Choroid plexus epithelial cell (primary cell): ENCODE measurements around the gene PLXNA3.

Source experiments
- DNase-seq: peaks from one replicate; pipeline ENCODE4 v3.0.0-alpha.2; 2010; ENCODE audit warnings: low read depth
- H3K4me3 ChIP-seq: 2 replicates; pipeline ENCODE4 v1.5.1; 2011; ENCODE audit warnings: low read depth, mild to moderate bottlenecking, control low read depth, low read length, moderate library complexity
- TF ChIP-seq, protein P1 (sequence below): conservative IDR thresholded peaks from 2 replicates; pipeline ENCODE4 v1.5.1; 2011; ENCODE audit warnings: low read depth, mild to moderate bottlenecking, control low read depth, inconsistent platforms, low read length, moderate library complexity

PLXNA3 gene

DNA sequence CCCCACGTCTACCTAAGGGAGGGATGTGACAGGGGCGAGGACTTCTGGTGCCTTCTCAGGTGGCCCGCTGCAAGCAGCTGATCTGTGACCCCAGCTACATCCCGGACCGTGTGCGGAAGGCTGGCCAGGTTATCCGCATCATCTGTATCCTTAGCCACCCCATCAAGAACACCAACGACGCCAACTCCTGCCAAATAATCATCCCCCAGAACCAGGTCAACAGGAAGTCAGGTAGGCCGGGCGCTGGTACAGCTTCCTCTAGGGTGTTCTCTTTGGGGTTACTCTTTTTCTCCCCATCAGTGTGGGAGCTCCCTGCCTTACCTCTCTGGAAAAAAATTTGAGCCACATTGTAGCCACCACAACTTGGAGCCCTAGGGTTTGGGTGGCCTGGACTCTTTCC is 16.5 kb upstream of the PLXNA3 start:
- TF ChIP-seq, protein P1, sequence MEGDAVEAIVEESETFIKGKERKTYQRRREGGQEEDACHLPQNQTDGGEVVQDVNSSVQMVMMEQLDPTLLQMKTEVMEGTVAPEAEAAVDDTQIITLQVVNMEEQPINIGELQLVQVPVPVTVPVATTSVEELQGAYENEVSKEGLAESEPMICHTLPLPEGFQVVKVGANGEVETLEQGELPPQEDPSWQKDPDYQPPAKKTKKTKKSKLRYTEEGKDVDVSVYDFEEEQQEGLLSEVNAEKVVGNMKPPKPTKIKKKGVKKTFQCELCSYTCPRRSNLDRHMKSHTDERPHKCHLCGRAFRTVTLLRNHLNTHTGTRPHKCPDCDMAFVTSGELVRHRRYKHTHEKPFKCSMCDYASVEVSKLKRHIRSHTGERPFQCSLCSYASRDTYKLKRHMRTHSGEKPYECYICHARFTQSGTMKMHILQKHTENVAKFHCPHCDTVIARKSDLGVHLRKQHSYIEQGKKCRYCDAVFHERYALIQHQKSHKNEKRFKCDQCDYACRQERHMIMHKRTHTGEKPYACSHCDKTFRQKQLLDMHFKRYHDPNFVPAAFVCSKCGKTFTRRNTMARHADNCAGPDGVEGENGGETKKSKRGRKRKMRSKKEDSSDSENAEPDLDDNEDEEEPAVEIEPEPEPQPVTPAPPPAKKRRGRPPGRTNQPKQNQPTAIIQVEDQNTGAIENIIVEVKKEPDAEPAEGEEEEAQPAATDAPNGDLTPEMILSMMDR: no peak
- DNase-seq: no peak
- H3K4me3 ChIP-seq: no peak overlapping the region

DNA sequence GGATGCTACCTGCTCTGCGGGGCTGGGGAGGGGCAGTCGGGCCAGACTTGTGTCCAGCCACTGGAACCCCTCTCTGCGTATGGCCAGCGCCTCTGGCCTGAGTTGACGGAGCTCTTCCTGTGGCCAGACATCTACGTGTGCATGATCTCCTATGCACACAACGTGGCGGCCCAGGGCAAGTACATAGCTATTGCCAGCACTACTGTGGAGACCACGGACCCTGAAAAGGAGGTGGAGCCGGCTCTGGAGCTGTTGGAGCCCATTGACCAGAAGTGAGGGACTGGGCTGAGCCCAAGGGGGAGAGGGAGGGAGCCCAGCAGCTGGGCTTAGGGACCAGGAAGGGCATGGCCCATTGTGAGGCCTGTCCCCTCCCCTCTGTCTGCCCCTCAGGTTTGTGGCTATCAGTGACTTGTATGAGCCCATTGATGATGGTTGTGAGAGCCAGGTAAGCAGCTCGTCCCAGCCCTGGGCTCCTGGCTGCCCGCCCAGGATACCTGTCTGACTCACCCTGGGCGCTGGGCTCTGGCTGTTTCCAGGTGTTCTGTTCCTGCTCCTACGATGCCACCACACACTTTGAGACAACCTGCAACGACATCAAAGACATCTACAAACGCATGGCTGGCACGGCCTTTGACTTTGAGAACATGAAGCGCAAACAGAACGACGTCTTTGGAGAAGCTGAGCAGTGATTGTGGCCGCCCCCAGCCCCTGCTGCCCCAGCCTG is 15.9 kb upstream of the PLXNA3 start:
- no peak overlapping the region for H3K4me3 ChIP-seq
- TF ChIP-seq, protein P1: no peak
- DNase-seq: no peak

DNA sequence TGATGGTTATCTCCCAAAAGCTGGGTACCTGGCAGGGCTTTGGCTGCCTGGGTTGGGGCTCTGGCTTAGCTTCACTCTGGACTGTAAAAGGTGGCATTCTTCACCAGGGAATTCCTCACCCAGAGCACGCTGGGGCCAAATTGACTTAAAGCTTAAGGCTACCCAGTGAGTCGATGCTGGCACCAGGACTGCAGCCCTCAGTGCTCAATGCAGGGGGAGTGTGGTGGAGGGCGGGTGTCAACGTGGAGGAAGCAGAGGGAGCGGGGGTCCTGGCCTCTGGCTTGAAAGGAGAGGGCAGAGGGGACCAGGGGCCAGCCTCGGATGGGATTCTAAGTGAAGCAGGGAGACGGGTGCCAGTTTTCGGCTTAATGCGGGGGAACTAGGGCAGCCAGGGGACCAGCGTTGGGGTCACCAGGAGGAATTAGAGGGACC is 14.6 kb upstream of the PLXNA3 start:
- DNase-seq: no peak
- peak overlapping the region; percentile 45 for H3K4me3 ChIP-seq
- TF ChIP-seq, protein P1: no peak

DNA sequence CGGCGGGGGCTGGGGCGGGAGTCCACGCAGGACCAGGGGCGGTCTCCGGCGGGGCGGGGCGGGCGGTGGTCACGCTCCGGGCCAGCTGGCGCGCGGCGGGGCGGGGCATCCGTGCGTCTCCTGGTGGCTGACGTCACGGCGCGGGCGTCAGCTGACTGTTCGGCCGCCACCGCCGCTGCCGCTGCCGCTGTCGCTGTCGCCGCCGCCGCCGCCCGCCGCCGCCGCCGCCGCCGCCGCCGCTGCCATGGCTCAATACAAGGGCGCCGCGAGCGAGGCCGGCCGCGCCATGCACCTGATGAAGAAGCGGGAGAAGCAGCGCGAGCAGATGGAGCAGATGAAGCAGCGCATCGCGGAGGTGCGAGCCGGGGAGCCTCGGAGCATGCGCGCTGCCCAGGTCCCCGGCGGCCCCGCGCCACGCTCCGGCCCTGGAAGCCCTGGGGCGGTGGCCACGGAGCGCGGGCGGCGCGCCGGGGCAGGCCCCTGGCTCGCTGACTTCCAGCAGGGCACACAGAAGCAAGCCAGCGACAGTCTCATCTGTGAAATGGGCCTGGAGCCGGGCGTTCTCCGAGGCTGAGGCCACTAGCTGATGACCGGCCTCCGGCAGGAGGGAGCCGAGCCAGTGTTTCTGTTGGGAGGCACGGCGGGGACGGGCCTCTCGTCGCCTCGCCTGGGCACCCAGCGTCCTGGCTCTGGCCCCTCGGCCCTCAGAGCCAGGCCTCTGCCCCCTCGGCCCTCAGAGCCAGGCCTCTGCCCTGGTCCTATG is 13.9 kb upstream of the PLXNA3 start, which contains the start of gene FAM50A:
Gene FAM50A, plus strand, starts transcription at position 150 of the 763 bp plus-strand sequence. Its CDS starts 95 bp downstream, at position 245.
- DNase-seq: peak; percentile 52
- peak within 1 kb of the TSS; percentile 64 for H3K4me3 ChIP-seq
- TF ChIP-seq, protein P1: no peak

DNA sequence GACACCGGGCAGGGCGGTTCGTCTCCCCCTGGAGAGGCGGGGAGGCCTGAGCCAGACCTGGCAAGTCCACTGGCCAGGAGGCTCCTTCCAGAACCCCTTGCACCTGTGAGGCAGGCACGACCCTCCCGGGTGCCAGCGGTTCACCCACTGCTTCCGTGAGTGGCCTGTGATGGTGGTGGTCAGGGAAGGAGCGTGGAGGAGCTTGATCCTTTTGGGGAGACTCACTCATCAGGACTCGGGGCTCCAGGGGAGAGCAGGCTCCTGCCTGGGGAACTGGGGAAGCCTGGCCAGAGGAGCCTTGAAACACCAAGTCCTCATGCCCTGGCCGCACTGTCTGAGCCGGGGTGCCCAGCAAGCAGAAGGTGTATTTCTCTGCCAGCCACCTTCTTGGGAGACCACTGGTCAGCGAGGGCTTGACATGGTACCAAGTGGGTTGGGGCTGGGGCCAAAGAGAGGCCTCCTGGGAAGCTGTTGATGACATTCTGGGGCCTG is 13.3 kb upstream of the PLXNA3 start:
- peak overlapping the region; percentile 64 for H3K4me3 ChIP-seq
- no peak for DNase-seq
- TF ChIP-seq, protein P1: no peak

DNA sequence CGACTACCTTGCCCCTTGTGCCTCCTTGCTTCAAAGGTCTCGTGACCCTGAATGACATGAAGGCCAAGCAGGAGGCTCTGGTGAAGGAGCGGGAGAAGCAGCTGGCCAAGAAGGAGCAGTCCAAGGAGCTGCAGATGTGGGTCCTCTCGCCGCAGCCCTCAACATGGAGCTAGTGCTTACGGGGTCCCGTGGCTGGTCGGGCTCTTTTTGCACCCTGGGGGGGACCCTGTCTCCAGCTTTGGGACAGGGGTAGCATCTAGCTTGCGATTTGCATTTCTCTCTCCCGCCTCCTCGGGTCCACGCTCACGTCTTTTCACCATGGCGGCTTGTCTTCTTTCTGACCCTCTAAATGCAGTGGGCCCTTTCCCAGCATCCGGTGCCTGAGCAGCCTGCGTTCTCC is 12.3 kb upstream of the PLXNA3 start:
- DNase-seq: no peak
- TF ChIP-seq, protein P1: no peak
- no peak overlapping the region for H3K4me3 ChIP-seq
